Keratinocyte (primary cell): ENCODE data around the gene PDCD1LG2. TPM values are rescaled to one million over a fixed set of nuclear protein-coding genes. Genes with fewer than 3 reads are reported as not detected.

Experiments used
- DNase-seq: peaks from one replicate; pipeline ENCODE4 v3.0.0-alpha.2; 2011; ENCODE audit warnings: low read depth, missing footprints, low spot score
- FAIRE-seq: peaks from 2 replicates; lab custom pipeline; 2011; peaks lifted over from hg19 to GRCh38; lab: Jason Lieb, UNC
- H2AFZ ChIP-seq: 2 replicates; pipeline ENCODE4 v1.6.0; 2012; ENCODE audit warnings: low read length, control low read depth, inconsistent platforms; ENCODE audit not compliant: control insufficient read depth
- H3K27ac ChIP-seq: 2 replicates; pipeline ENCODE4 v1.5.1; 2011; ENCODE audit warnings: low read length; ENCODE audit not compliant: control insufficient read depth, insufficient read depth
- H3K27me3 ChIP-seq: 3 replicates; pipeline ENCODE4 v1.6.0; 2011; ENCODE audit warnings: low read length; ENCODE audit not compliant: control insufficient read depth, insufficient read depth; ENCODE audit errors: extremely low read depth
- H3K36me3 ChIP-seq, 2 experiments: 2 replicates in 1 of 2; 3 replicates in 1 of 2; pipeline ENCODE4 v1.5.1; 2011; ENCODE audit warnings: low read length in 2 of 2, mild to moderate bottlenecking in 1 of 2; ENCODE audit not compliant: control insufficient read depth in 2 of 2, insufficient read depth in 2 of 2; ENCODE audit errors: extremely low read depth in 1 of 2
- H3K4me1 ChIP-seq: 3 replicates; pipeline ENCODE4 v1.5.1; 2011; ENCODE audit warnings: low read length; ENCODE audit not compliant: control insufficient read depth, insufficient read depth; ENCODE audit errors: extremely low read depth
- H3K4me2 ChIP-seq: 3 replicates; pipeline ENCODE4 v1.6.0; 2011; ENCODE audit warnings: low read depth, low read length; ENCODE audit not compliant: control insufficient read depth, insufficient read depth; ENCODE audit errors: extremely low read depth
- H3K4me3 ChIP-seq, 3 experiments: fragments of 200-600 bp in 1 of 3; sonication (generic) in 1 of 3; 2 replicates in 2 of 3; 3 replicates in 1 of 3; pipeline ENCODE4 v1.5.1; 2011 to 2016; ENCODE audit warnings: low read length in 3 of 3, mild to moderate bottlenecking in 3 of 3, control low read depth in 2 of 3, inconsistent platforms in 1 of 3, low read depth in 1 of 3, mixed read lengths in 1 of 3, mixed run types in 1 of 3, moderate library complexity in 1 of 3; ENCODE audit not compliant: control insufficient read depth in 2 of 3, insufficient read depth in 2 of 3; ENCODE audit errors: extremely low read depth in 1 of 3
- H3K79me2 ChIP-seq: 2 replicates; pipeline ENCODE4 v1.6.0; 2012; ENCODE audit warnings: low read length; ENCODE audit not compliant: control insufficient read depth, insufficient read depth
- H3K9ac ChIP-seq: 3 replicates; pipeline ENCODE4 v1.6.0; 2011; ENCODE audit warnings: low read length; ENCODE audit not compliant: control insufficient read depth, insufficient read depth; ENCODE audit errors: extremely low read depth
- H3K9me1 ChIP-seq: 3 replicates; pipeline ENCODE4 v1.6.0; 2011; ENCODE audit warnings: low read length; ENCODE audit not compliant: control insufficient read depth, insufficient read depth; ENCODE audit errors: extremely low read depth
- H3K9me3 ChIP-seq: 2 replicates; pipeline ENCODE4 v1.5.1; 2012; ENCODE audit warnings: low read depth, low read length; ENCODE audit not compliant: control insufficient read depth
- H4K20me1 ChIP-seq: 3 replicates; pipeline ENCODE4 v1.6.0; 2011; ENCODE audit warnings: low read length; ENCODE audit not compliant: control insufficient read depth, insufficient read depth; ENCODE audit errors: extremely low read depth
- EZH2 ChIP-seq: IDR thresholded peaks from one replicate; pipeline ENCODE4 v1.6.1; 2012; ENCODE audit warnings: inconsistent platforms, mild to moderate bottlenecking, low read length, moderate library complexity
- dilution Hi-C: fragments of 300-500 bp; cut with MboI; formaldehyde crosslinking; loops from one replicate; pipeline ENCODE4 v1.7.0; 2020; ENCODE audit warnings: low sequenced_read_pairs; ENCODE audit not compliant: extremely low pct_ligation_motif_present
- polyA plus RNA-seq, 5 experiments: library from polyadenylated mRNA; depleted of rRNA in 3 of 5; stranded (reverse) in 3 of 5; stranded (forward) in 1 of 5; unstranded in 1 of 5; fragments of >200 nt; gene quantifications; 1 replicate in 1 of 5; 2 replicates in 3 of 5; 3 replicates in 1 of 5; pipeline versions ENCODE4 v1.2.1 to v1.2.3, GENCODE V29; 2011 to 2012; ENCODE audit warnings: missing spikeins in 2 of 5, low read depth in 1 of 5, low replicate concordance in 1 of 5
- TF ChIP-seq, protein P1 (sequence below), 3 experiments: IDR thresholded peaks in 1 of 3; conservative IDR thresholded peaks in 1 of 3; optimal IDR thresholded peaks in 1 of 3; 2 replicates in 2 of 3; 3 replicates in 1 of 3; pipeline versions ENCODE3 to v1.5.1; 2011; ENCODE audit warnings: low read length in 3 of 3, mild to moderate bottlenecking in 3 of 3, moderate library complexity in 2 of 3, control low read depth in 1 of 3, inconsistent platforms in 1 of 3; ENCODE audit not compliant: insufficient read depth in 2 of 3; ENCODE audit errors: extremely low read depth in 1 of 3

Gene PDCD1LG2
- polyA plus RNA-seq, 1 donor (not counting 4 experiments of a cell fraction or from before 2014, with no cell fraction given) = 20.2 TPM

GRCh38 chr9:5509573-5509972, 758 bp upstream of the PDCD1LG2 start:
- peak; percentile 58 for DNase-seq
- peaks cover 32% of the 10 kb centered on the region for H3K79me2 ChIP-seq
- H3K4me1 ChIP-seq = peaks cover 53% of the 10 kb centered on the region
- H3K27ac ChIP-seq = peak overlapping the region; percentile 78
- H3K9ac ChIP-seq = no peak overlapping the region
- H3K4me3 ChIP-seq = no peak overlapping the region
- peak overlapping the region; percentile 100 for H3K4me2 ChIP-seq
- no peaks in the 10 kb centered on the region for H3K36me3 ChIP-seq
- no peaks in the 10 kb centered on the region for H3K9me1 ChIP-seq
- no peaks in the 10 kb centered on the region for H4K20me1 ChIP-seq
- H3K9me3 ChIP-seq = peaks cover under 1% of the 10 kb centered on the region
- TF ChIP-seq, protein P1, sequence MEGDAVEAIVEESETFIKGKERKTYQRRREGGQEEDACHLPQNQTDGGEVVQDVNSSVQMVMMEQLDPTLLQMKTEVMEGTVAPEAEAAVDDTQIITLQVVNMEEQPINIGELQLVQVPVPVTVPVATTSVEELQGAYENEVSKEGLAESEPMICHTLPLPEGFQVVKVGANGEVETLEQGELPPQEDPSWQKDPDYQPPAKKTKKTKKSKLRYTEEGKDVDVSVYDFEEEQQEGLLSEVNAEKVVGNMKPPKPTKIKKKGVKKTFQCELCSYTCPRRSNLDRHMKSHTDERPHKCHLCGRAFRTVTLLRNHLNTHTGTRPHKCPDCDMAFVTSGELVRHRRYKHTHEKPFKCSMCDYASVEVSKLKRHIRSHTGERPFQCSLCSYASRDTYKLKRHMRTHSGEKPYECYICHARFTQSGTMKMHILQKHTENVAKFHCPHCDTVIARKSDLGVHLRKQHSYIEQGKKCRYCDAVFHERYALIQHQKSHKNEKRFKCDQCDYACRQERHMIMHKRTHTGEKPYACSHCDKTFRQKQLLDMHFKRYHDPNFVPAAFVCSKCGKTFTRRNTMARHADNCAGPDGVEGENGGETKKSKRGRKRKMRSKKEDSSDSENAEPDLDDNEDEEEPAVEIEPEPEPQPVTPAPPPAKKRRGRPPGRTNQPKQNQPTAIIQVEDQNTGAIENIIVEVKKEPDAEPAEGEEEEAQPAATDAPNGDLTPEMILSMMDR (optimal IDR thresholded peaks at IDR 0.05 in 1 of 3, IDR thresholded peaks at IDR 0.05 in 1 of 3, conservative IDR thresholded peaks at IDR 0.05 in 1 of 3; ENCODE audit: extremely low read depth in 1 of 3, insufficient read depth in 2 of 3, low read length in 3 of 3) = no peak
- no peak for TF ChIP-seq EZH2
- no peak overlapping the region for H2AFZ ChIP-seq
- dilution Hi-C loops = no loop called here
- FAIRE-seq = peak; percentile 97
- H3K27me3 ChIP-seq = no peaks in the 10 kb centered on the region

- H3K4me3 ChIP-seq = peak overlapping the region; percentile 43 to 89 (median 78)
- no peaks in the 10 kb centered on the region for H3K9me3 ChIP-seq
- H3K9me1 ChIP-seq = no peaks in the 10 kb centered on the region
- TF ChIP-seq EZH2 = no peak
- TF ChIP-seq, protein P1 (optimal IDR thresholded peaks at IDR 0.05 in 1 of 3, IDR thresholded peaks at IDR 0.05 in 1 of 3, conservative IDR thresholded peaks at IDR 0.05 in 1 of 3; ENCODE audit: extremely low read depth in 1 of 3, insufficient read depth in 2 of 3, low read length in 3 of 3) = no peak
- no peak for DNase-seq
- no peaks in the 10 kb centered on the region for H3K27me3 ChIP-seq
- FAIRE-seq = no peak
- peak overlapping the region; percentile 100 for H3K4me2 ChIP-seq
- H3K9ac ChIP-seq = peak overlapping the region; percentile 71
- H3K36me3 ChIP-seq = peaks cover 0 to 5% of the 10 kb centered on the region in 2 experiments
- peak overlapping the region; percentile 78 for H3K27ac ChIP-seq
- H4K20me1 ChIP-seq = no peaks in the 10 kb centered on the region
- dilution Hi-C loops = no loop called here
- peaks cover 59% of the 10 kb centered on the region for H3K4me1 ChIP-seq
- peaks cover 39% of the 10 kb centered on the region for H3K79me2 ChIP-seq
- no peak overlapping the region for H2AFZ ChIP-seq
Measured at GRCh38 chr9:5510989-5511388, 658 bp downstream of the PDCD1LG2 start.
